Measurements from ENCODE around the gene FOXD4.
"Not testable (repeated sequence)": the region's sequence is repeated elsewhere in the genome, so short reads cannot be mapped to it uniquely, and the experiment has no call there.

GRCh38 chr9:139880-140279 lies 21.7 kb upstream of the FOXD4 start:
- not testable (repeated sequence) for TF ChIP-seq POLR2A, CTCF (IDR thresholded peaks at IDR 0.05)
